IMR-90 (cell line): Measurements from ENCODE around the gene BTBD2. TPM values are rescaled to one million over a fixed set of nuclear protein-coding genes. Genes with fewer than 3 reads are reported as not detected.

Source experiments
- ATAC-seq: fragments of 200-7000 bp; cut with Tn5 transposase; 2 replicates; pipeline ENCODE4 v1.9.1; 2020; ENCODE audit warnings: low read depth, mild to moderate bottlenecking, moderate library complexity
- BruUV-seq: library from RNA; stranded (reverse); fragments of 400-500 nt; replicated peaks from 2 replicates; lab custom pipeline; 2021; lab: Mats Ljungman, UMichigan
- CTCF ChIA-PET: fragments of 300-600 bp; formaldehyde crosslinking; extraction: SDS; loops from one replicate; lab custom pipeline; 2021; ENCODE audit warnings: antibody characterized with exemption; lab: Yijun Ruan, JAX
- POLR2A ChIA-PET: fragments of 300-600 bp; sonication (Branson Sonifier 250); formaldehyde crosslinking; loops from one replicate; lab custom pipeline; 2022; ENCODE audit warnings: antibody characterized with exemption; ENCODE audit not compliant: unreplicated experiment; lab: Charles Lee
- DNase-seq: peaks from one replicate; pipeline ENCODE4 v3.0.0; 2013
- H2AFZ ChIP-seq: replicated peaks from 2 replicates; pipeline ENCODE3; 2013; ENCODE audit warnings: low read length, mild to moderate bottlenecking; ENCODE audit not compliant: poor library complexity
- H2AK5ac ChIP-seq: 2 replicates; pipeline ENCODE4 v1.6.1; 2013; ENCODE audit warnings: low read depth, low read length, inconsistent platforms
- H2AK9ac ChIP-seq: replicated peaks from 2 replicates; pipeline ENCODE3; 2013; ENCODE audit warnings: mild to moderate bottlenecking, low read depth, low read length, moderate library complexity; ENCODE audit not compliant: poor library complexity
- H2BK120ac ChIP-seq: 2 replicates; pipeline ENCODE4 v1.6.1; 2013; ENCODE audit warnings: low read depth, low read length, inconsistent platforms
- H2BK15ac ChIP-seq: 3 replicates; pipeline ENCODE4 v1.6.1; 2013; ENCODE audit warnings: low read depth, low read length, inconsistent platforms
- H2BK20ac ChIP-seq: 2 replicates; pipeline ENCODE4 v1.6.1; 2013; ENCODE audit warnings: low read depth, mild to moderate bottlenecking, inconsistent platforms, low read length, moderate library complexity
- H2BK5ac ChIP-seq: 2 replicates; pipeline ENCODE4 v1.6.1; 2013; ENCODE audit warnings: mild to moderate bottlenecking, low read depth, low read length, inconsistent platforms; ENCODE audit not compliant: poor library complexity, severe bottlenecking
- H3K14ac ChIP-seq: replicated peaks from 2 replicates; pipeline ENCODE4 v1.6.1; 2013; ENCODE audit warnings: low read depth, low read length, inconsistent platforms
- H3K18ac ChIP-seq: 2 replicates; pipeline ENCODE4 v1.6.1; 2013; ENCODE audit warnings: low read depth, low read length, control low read depth
- H3K23ac ChIP-seq: 2 replicates; pipeline ENCODE4 v1.6.1; 2013; ENCODE audit warnings: low read depth, low read length, inconsistent platforms
- H3K27ac ChIP-seq: 2 replicates; pipeline ENCODE4 v1.5.1; 2013; ENCODE audit warnings: mild to moderate bottlenecking, control low read depth, low read length; ENCODE audit not compliant: insufficient read depth
- H3K27me3 ChIP-seq: 2 replicates; pipeline ENCODE4 v1.6.1; 2013; ENCODE audit warnings: low read length; ENCODE audit not compliant: control insufficient read depth, insufficient read depth
- H3K36me3 ChIP-seq: 2 replicates; pipeline ENCODE4 v1.6.1; 2013; ENCODE audit warnings: low read length, mixed read lengths; ENCODE audit not compliant: control insufficient read depth, insufficient read depth
- H3K4ac ChIP-seq: 2 replicates; pipeline ENCODE4 v1.6.1; 2013; ENCODE audit warnings: low read depth, low read length, inconsistent platforms
- H3K4me1 ChIP-seq: 2 replicates; pipeline ENCODE4 v1.6.1; 2013; ENCODE audit warnings: low read length, mixed read lengths; ENCODE audit not compliant: control insufficient read depth, insufficient read depth
- H3K4me2 ChIP-seq: 2 replicates; pipeline ENCODE4 v1.6.1; 2013; ENCODE audit warnings: low read depth, mild to moderate bottlenecking, control low read depth, low read length, moderate library complexity
- H3K4me3 ChIP-seq: 2 replicates; pipeline ENCODE4 v1.5.1; 2013; ENCODE audit warnings: low read depth, mild to moderate bottlenecking, control low read depth, low read length, moderate library complexity; ENCODE audit not compliant: insufficient read depth
- H3K56ac ChIP-seq: 2 replicates; pipeline ENCODE4 v1.6.1; 2013; ENCODE audit warnings: low read length, inconsistent platforms; ENCODE audit not compliant: insufficient read depth; ENCODE audit errors: extremely low read depth
- H3K79me1 ChIP-seq, 2 experiments: 2 replicates each; pipeline ENCODE4 v1.6.1; 2013; ENCODE audit warnings: low read length in 2 of 2, inconsistent platforms in 1 of 2, low read depth in 1 of 2
- H3K9ac ChIP-seq: 2 replicates; pipeline ENCODE4 v1.6.1; 2013; ENCODE audit warnings: low read depth, low read length, control low read depth
- H3K9me1 ChIP-seq: 2 replicates; pipeline ENCODE4 v1.6.1; 2013; ENCODE audit warnings: low read length, inconsistent platforms; ENCODE audit not compliant: insufficient read depth
- H3K9me3 ChIP-seq: 2 replicates; pipeline ENCODE4 v1.6.1; 2013; ENCODE audit warnings: low read length; ENCODE audit not compliant: control insufficient read depth, insufficient read depth
- H4K20me1 ChIP-seq: 2 replicates; pipeline ENCODE4 v1.6.1; 2013; ENCODE audit warnings: low read length, inconsistent platforms; ENCODE audit not compliant: insufficient read depth
- H4K5ac ChIP-seq: 2 replicates; pipeline ENCODE4 v1.6.1; 2013; ENCODE audit warnings: mild to moderate bottlenecking, low read depth, low read length, control low read depth
- H4K8ac ChIP-seq, 2 experiments: 2 replicates each; pipeline ENCODE4 v1.6.1; 2013; ENCODE audit warnings: low read depth in 2 of 2, low read length in 2 of 2, control low read depth in 1 of 2, inconsistent platforms in 1 of 2
- H4K91ac ChIP-seq: 2 replicates; pipeline ENCODE4 v1.6.1; 2013; ENCODE audit warnings: low read depth, low read length, inconsistent platforms; ENCODE audit not compliant: insufficient read depth
- BHLHE40 ChIP-seq: fragments of 150-350 bp; IDR thresholded peaks from 2 replicates; pipeline ENCODE4 v1.6.1; 2016; ENCODE audit warnings: mild to moderate bottlenecking, low read depth, low read length
- CEBPB ChIP-seq: IDR thresholded peaks from 2 replicates; pipeline ENCODE4 v1.6.1; 2012; ENCODE audit warnings: low read depth, low read length, improper control_type of control experiment
- CHD1 ChIP-seq: IDR thresholded peaks from 2 replicates; pipeline ENCODE4 v1.6.1; 2012; ENCODE audit warnings: low read depth, low read length, improper control_type of control experiment
- FOS ChIP-seq: fragments of 150-350 bp; IDR thresholded peaks from 2 replicates; pipeline ENCODE4 v1.6.1; 2016; ENCODE audit warnings: low read depth, low read length
- MAFK ChIP-seq: IDR thresholded peaks from 2 replicates; pipeline ENCODE4 v1.6.1; 2012; ENCODE audit warnings: low read depth, low read length, improper control_type of control experiment
- MAZ ChIP-seq: IDR thresholded peaks from 2 replicates; pipeline ENCODE4 v1.6.1; 2012; ENCODE audit warnings: low read depth, mild to moderate bottlenecking, low read length, improper control_type of control experiment, moderate library complexity, borderline replicate concordance
- MXI1 ChIP-seq: IDR thresholded peaks from 2 replicates; pipeline ENCODE4 v1.6.1; 2012; ENCODE audit warnings: low read depth, mild to moderate bottlenecking, low read length, moderate library complexity, borderline replicate concordance
- POLR2A ChIP-seq: IDR thresholded peaks from 2 replicates; pipeline ENCODE4 v1.6.1; 2012; ENCODE audit warnings: mild to moderate bottlenecking, low read depth, low read length
- RAD21 ChIP-seq: IDR thresholded peaks from 2 replicates; pipeline ENCODE4 v1.6.1; 2012; ENCODE audit warnings: low read length, improper control_type of control experiment
- RFX5 ChIP-seq: IDR thresholded peaks from 2 replicates; pipeline ENCODE4 v1.8.0; 2012; ENCODE audit warnings: low read depth, mild to moderate bottlenecking, low read length, moderate library complexity
- SMC3 ChIP-seq: fragments of 150-350 bp; IDR thresholded peaks from 2 replicates; pipeline ENCODE4 v1.6.1; 2016; ENCODE audit warnings: low read depth, mild to moderate bottlenecking, antibody characterized with exemption, low read length, moderate library complexity
- WGBS, 2 experiments: methylation state at CpG; one replicate each; pipeline versions ENCODE4 v1.1.5 to v1.1.7; 2013; ENCODE audit warnings: missing lambda C conversion rate in 2 of 2; ENCODE audit not compliant: insufficient read length in 1 of 2; ENCODE audit errors: extremely low coverage in 2 of 2; 5-methylcytosine and 5-hydroxymethylcytosine counted together
- dilution Hi-C: fragments of 300-500 bp; cut with HindIII; formaldehyde crosslinking; loops from one replicate; pipeline ENCODE4 v1.14.3; 2018; ENCODE audit warnings: low sequenced_read_pairs; ENCODE audit not compliant: unreplicated experiment
- in situ Hi-C: fragments of 300-500 bp; cut with MboI; formaldehyde crosslinking; loops from 3 replicates; pipeline ENCODE4 v1.14.3; 2019; ENCODE audit warnings: low sequenced_read_pairs, inconsistent platforms, mixed read lengths
- intact Hi-C: fragments of 100-400 bp; cut with micrococcal nuclease; formaldehyde crosslinking; loops from 2 replicates; pipeline ENCODE4 v1.10.0; 2022
- polyA plus RNA-seq, 3 experiments: library from polyadenylated mRNA; depleted of rRNA; stranded (reverse); fragments of >200 nt; gene quantifications; 2 replicates each; pipeline ENCODE4 v1.2.3, GENCODE V29; 2012; ENCODE audit warnings: low replicate concordance in 1 of 3
- total RNA-seq: library from RNA; depleted of rRNA; stranded (reverse); fragments of >200 nt; gene quantifications from 2 replicates; pipeline ENCODE4 v1.2.3, GENCODE V29; 2012
- TF ChIP-seq, protein P1 (sequence below): fragments of 150-350 bp; IDR thresholded peaks from 2 replicates; pipeline ENCODE4 v1.6.1; 2017; ENCODE audit warnings: mild to moderate bottlenecking, antibody characterized with exemption, low read length, low read depth
- TF ChIP-seq, protein P2 (sequence below): fragments of 150-350 bp; IDR thresholded peaks from 2 replicates; pipeline ENCODE4 v1.6.1; 2016; ENCODE audit warnings: low read depth, mild to moderate bottlenecking, low read length, moderate library complexity, borderline replicate concordance
- TF ChIP-seq, protein P3 (sequence below): conservative IDR thresholded peaks from 2 replicates; pipeline ENCODE4 v1.5.1; 2012; ENCODE audit warnings: mild to moderate bottlenecking, low read depth, low read length, improper control_type of control experiment

The BTBD2 gene
- total and polyA plus RNA-seq, 2 of the 4 experiments (the other 2 are of a cell fraction): 24.4 to 65.7 TPM

DNA sequence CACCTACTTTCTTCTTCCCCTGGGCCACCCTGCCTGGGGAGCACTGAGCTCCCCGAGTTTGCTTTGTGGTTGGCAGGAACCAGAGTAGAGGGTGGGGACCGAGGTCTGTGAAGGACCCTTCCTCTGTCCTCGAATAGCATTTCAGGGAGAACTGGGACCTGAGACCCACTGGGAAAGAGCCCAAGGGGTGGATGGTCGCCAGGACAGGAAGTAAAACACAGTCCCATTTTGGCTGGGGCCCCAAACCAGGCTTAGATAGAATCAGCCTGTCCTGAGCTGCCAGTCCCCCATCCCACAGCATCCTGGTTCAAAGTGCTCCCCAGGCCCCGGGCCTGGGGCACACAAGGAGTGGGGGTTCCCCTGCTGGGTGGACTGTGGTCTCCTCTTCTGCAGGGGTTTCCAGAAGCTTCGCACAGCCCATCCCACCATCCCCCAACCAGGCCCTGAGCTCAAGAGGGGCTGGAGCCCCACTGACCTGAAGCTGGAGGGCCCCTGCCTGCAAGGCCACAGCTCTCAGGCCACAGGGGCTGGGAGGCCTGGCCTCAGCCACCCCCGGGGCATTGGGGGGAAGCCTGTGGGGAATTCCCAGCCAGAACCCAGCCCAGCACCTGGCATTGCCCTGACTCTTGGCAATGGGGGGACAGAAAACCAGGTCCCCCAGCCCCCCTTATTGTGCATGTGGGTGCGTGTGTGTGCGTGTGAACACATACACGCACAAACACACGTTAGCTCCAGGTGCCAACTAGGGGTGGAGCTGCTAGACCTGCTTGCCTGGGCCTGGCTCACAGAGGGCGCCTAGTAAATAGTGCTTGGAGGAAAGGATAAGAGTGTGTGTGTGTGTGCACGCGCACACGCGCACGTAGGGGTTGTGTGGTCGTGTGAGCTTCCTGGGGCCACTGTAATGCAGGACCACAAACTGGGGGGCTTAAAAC lies 36.5 kb upstream of the BTBD2 start:
- H4K8ac ChIP-seq: peak overlapping the region; percentile 93 to 97
- dilution Hi-C loops: no loop called here
- in situ Hi-C loops: no loop called here
- peaks cover 33% of the 10 kb centered on the region for H3K4me1 ChIP-seq
- H4K5ac ChIP-seq: peak overlapping the region; percentile 92
- H3K18ac ChIP-seq: no peak overlapping the region; the same call in 1 of the 2 replicates
- peaks cover 5 to 48% of the 10 kb centered on the region in 2 experiments; a peak in 3 of 4 replicates for H3K79me1 ChIP-seq
- no peak overlapping the region for H3K4me3 ChIP-seq
- H2AK5ac ChIP-seq: peak overlapping the region; percentile 83
- peak overlapping the region; percentile 89 for H2AK9ac ChIP-seq
- H3K9me1 ChIP-seq: peaks cover 12% of the 10 kb centered on the region
- peaks cover 35% of the 10 kb centered on the region for H4K20me1 ChIP-seq
- H3K36me3 ChIP-seq: peaks cover 6% of the 10 kb centered on the region; the same call in 1 of the 2 replicates
- peak overlapping the region; percentile 85; the same call in 1 of the 2 replicates for H3K27ac ChIP-seq
- peak overlapping the region; percentile 46 for H3K14ac ChIP-seq
- no CpG with 5 or more reads among the region's 18 CpGs for WGBS, 2 experiments
- H3K4ac ChIP-seq: peak overlapping the region; percentile 64
- no peaks in the 10 kb centered on the region for H3K27me3 ChIP-seq
- ChIA-PET POLR2A (no interaction called here), CTCF (no interaction called here)
- BruUV-seq: no TSS peak
- H3K9ac ChIP-seq: no peak overlapping the region
- H3K56ac ChIP-seq: no peak overlapping the region
- H4K91ac ChIP-seq: peak overlapping the region; percentile 72
- no peak for ATAC-seq
- H3K23ac ChIP-seq: 0 out of 2 replicates have a peak overlapping the region, but pooled peaks have one; percentile 15
- peak overlapping the region; percentile 90 for H2AFZ ChIP-seq
- intact Hi-C loops: no loop called here
- no peak for DNase-seq
- H3K4me2 ChIP-seq: no peak overlapping the region
- H2BK20ac ChIP-seq: no peak overlapping the region
- H2BK120ac ChIP-seq: peak overlapping the region; percentile 1; the same call in 1 of the 2 replicates
- H3K9me3 ChIP-seq: no peaks in the 10 kb centered on the region
- no peak overlapping the region for H2BK15ac ChIP-seq
- H2BK5ac ChIP-seq: no peak overlapping the region
- TF ChIP-seq POLR2A: no peak
- no peak for TF ChIP-seq CHD1
- no peak for TF ChIP-seq RFX5
- TF ChIP-seq, protein P1, sequence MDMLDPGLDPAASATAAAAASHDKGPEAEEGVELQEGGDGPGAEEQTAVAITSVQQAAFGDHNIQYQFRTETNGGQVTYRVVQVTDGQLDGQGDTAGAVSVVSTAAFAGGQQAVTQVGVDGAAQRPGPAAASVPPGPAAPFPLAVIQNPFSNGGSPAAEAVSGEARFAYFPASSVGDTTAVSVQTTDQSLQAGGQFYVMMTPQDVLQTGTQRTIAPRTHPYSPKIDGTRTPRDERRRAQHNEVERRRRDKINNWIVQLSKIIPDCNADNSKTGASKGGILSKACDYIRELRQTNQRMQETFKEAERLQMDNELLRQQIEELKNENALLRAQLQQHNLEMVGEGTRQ: no peak
- no peak for TF ChIP-seq MXI1
- TF ChIP-seq MAFK: no peak
- no peak for TF ChIP-seq MAZ
- TF ChIP-seq, protein P2, sequence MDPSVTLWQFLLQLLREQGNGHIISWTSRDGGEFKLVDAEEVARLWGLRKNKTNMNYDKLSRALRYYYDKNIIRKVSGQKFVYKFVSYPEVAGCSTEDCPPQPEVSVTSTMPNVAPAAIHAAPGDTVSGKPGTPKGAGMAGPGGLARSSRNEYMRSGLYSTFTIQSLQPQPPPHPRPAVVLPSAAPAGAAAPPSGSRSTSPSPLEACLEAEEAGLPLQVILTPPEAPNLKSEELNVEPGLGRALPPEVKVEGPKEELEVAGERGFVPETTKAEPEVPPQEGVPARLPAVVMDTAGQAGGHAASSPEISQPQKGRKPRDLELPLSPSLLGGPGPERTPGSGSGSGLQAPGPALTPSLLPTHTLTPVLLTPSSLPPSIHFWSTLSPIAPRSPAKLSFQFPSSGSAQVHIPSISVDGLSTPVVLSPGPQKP: no peak
- TF ChIP-seq, protein P3, sequence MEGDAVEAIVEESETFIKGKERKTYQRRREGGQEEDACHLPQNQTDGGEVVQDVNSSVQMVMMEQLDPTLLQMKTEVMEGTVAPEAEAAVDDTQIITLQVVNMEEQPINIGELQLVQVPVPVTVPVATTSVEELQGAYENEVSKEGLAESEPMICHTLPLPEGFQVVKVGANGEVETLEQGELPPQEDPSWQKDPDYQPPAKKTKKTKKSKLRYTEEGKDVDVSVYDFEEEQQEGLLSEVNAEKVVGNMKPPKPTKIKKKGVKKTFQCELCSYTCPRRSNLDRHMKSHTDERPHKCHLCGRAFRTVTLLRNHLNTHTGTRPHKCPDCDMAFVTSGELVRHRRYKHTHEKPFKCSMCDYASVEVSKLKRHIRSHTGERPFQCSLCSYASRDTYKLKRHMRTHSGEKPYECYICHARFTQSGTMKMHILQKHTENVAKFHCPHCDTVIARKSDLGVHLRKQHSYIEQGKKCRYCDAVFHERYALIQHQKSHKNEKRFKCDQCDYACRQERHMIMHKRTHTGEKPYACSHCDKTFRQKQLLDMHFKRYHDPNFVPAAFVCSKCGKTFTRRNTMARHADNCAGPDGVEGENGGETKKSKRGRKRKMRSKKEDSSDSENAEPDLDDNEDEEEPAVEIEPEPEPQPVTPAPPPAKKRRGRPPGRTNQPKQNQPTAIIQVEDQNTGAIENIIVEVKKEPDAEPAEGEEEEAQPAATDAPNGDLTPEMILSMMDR: no peak
- no peak for TF ChIP-seq SMC3
- no peak for TF ChIP-seq CEBPB
- TF ChIP-seq FOS: no peak
- no peak for TF ChIP-seq BHLHE40
- no peak for TF ChIP-seq RAD21
